ENCODE results near the gene RETREG3. TPM values are rescaled to one million over a fixed set of nuclear protein-coding genes. Genes with fewer than 3 reads are reported as not detected.

Gene RETREG3
- total and polyA plus RNA-seq, 2 of the 4 experiments (the other 2 are of a cell fraction), result 18.1 to 44.1 TPM

DNA sequence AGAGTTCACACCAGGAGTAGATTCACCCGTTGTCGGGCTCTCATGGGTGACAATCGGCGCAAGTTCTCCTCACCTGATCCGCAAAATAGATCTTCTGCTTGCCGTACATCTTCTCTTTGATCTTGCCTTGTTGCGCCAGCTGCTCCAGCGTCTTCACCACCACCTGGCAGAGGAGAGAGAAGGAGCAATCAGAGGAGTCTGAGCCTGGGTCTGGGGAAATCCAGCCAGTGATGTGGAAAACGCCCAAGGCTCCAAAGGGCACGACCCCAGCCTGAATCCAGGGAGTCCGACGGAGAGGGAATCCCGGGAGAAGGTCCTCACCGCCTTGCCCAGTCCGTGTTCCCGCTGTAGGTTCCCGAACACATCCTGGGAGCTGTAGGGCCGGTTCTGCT is 32.0 kb downstream of the RETREG3 start:
- H3K4me2 ChIP-seq (ENCODE audit: low read depth, low read length), result peak overlapping the region; percentile 76
- H3K79me1 ChIP-seq (ENCODE audit: low read depth in 1 of 2, low read length in 2 of 2), result peaks cover 33 to 68% of the 10 kb centered on the region in 2 experiments; a peak in 3 of 4 replicates
- H2AFZ ChIP-seq (replicated peaks; ENCODE audit: low read length, poor library complexity), result peak overlapping the region; percentile 99
- peak overlapping the region; percentile 42 for H3K56ac ChIP-seq (ENCODE audit: extremely low read depth, insufficient read depth, low read length)
- ChIA-PET CTCF (interaction anchor here (0.6 to 2.2 kb wide), 5 partner anchors 10 to 247 kb away, joined by 3 to 6 read pairs (median 5); partner anchors contain the start of gene BECN1), POLR2A (ENCODE audit: unreplicated experiment) (no interaction called here)
- H3K27ac ChIP-seq (ENCODE audit: insufficient read depth, low read length), result peak overlapping the region; percentile 40; the same call in 1 of the 2 replicates
- H4K91ac ChIP-seq (ENCODE audit: insufficient read depth, low read depth, low read length), result peak overlapping the region; percentile 40; the same call in 1 of the 2 replicates
- peak overlapping the region; percentile 99 for H2AK9ac ChIP-seq (replicated peaks; ENCODE audit: low read depth, low read length, poor library complexity)
- peak overlapping the region; percentile 30; the same call in 1 of the 2 replicates for H3K14ac ChIP-seq (replicated peaks; ENCODE audit: low read depth, low read length)
- peak overlapping the region; percentile 13 to 65; a peak in 2 of 4 replicates for H4K8ac ChIP-seq (ENCODE audit: low read depth in 2 of 2, low read length in 2 of 2)
- H2BK5ac ChIP-seq (ENCODE audit: low read depth, low read length, poor library complexity, severe bottlenecking), result no peak overlapping the region
- peak; percentile 10 for ATAC-seq (ENCODE audit: low read depth)
- no peak overlapping the region for H2BK20ac ChIP-seq (ENCODE audit: low read depth, low read length)
- no peak overlapping the region for H2BK120ac ChIP-seq (ENCODE audit: low read depth, low read length)
- no TSS peak for BruUV-seq (replicated peaks)
- peaks cover 40% of the 10 kb centered on the region for H3K36me3 ChIP-seq (ENCODE audit: control insufficient read depth, insufficient read depth, low read length)
- H3K9ac ChIP-seq (ENCODE audit: low read depth, low read length), result peak overlapping the region; percentile 54
- no peak for DNase-seq
- H4K20me1 ChIP-seq (ENCODE audit: insufficient read depth, low read length), result peaks cover 4% of the 10 kb centered on the region; the same call in 1 of the 2 replicates
- peak overlapping the region; percentile 54 for H3K23ac ChIP-seq (ENCODE audit: low read depth, low read length)
- intact Hi-C loops (cut with micrococcal nuclease) (loop anchor here (2.0 to 5.0 kb wide), 2 partner anchors 32 to 185 kb away; partner anchors contain the start of genes RAMP2, RETREG3 and TUBG1), dilution Hi-C loops (cut with HindIII; ENCODE audit: low sequenced_read_pairs, unreplicated experiment) (no loop called here), in situ Hi-C loops (cut with MboI; ENCODE audit: low sequenced_read_pairs) (loop anchor here (5.0 kb wide), 1 partner anchor 105 kb away; the partner anchor contains the start of genes CCR10 and CNTNAP1)
- peak overlapping the region; percentile 56 for H3K4ac ChIP-seq (ENCODE audit: low read depth, low read length)
- no peaks in the 10 kb centered on the region for H3K9me1 ChIP-seq (ENCODE audit: insufficient read depth, low read length)
- H3K4me1 ChIP-seq (ENCODE audit: control insufficient read depth, insufficient read depth, low read length), result peaks cover 5% of the 10 kb centered on the region
- WGBS, 2 experiments (ENCODE audit: extremely low coverage in 2 of 2, insufficient read length in 1 of 2), result 4% methylated on average over 11 of the region's 18 CpGs; no CpG with 5 or more reads in 1 of the 2 experiments
- H4K5ac ChIP-seq (ENCODE audit: low read depth, low read length), result no peak overlapping the region
- H2BK15ac ChIP-seq (ENCODE audit: low read depth, low read length), result no peak overlapping the region
- H3K18ac ChIP-seq (ENCODE audit: low read depth, low read length), result no peak overlapping the region
- H3K4me3 ChIP-seq (ENCODE audit: insufficient read depth, low read depth, low read length), result peak overlapping the region; percentile 51
- H3K27me3 ChIP-seq (ENCODE audit: control insufficient read depth, insufficient read depth, low read length), result no peaks in the 10 kb centered on the region
- peak overlapping the region; percentile 71; the same call in 1 of the 2 replicates for H2AK5ac ChIP-seq (ENCODE audit: low read depth, low read length)
- H3K9me3 ChIP-seq (ENCODE audit: control insufficient read depth, insufficient read depth, low read length), result no peaks in the 10 kb centered on the region
- TF ChIP-seq POLR2A (IDR thresholded peaks at IDR 0.05; ENCODE audit: low read depth, low read length) (no peak), MAZ (IDR thresholded peaks at IDR 0.05; ENCODE audit: borderline replicate concordance, low read depth, low read length) (no peak), MAFK (IDR thresholded peaks at IDR 0.05; ENCODE audit: low read depth, low read length) (no peak), CEBPB (IDR thresholded peaks at IDR 0.05; ENCODE audit: low read depth, low read length) (no peak), RCOR1 (IDR thresholded peaks at IDR 0.05; ENCODE audit: insufficient replicate concordance, low read length) (no peak), FOS (IDR thresholded peaks at IDR 0.05; ENCODE audit: low read depth, low read length) (no peak), RAD21 (IDR thresholded peaks at IDR 0.05; ENCODE audit: low read length) (no peak), CHD1 (IDR thresholded peaks at IDR 0.05; ENCODE audit: low read depth, low read length) (no peak), BHLHE40 (IDR thresholded peaks at IDR 0.05; ENCODE audit: low read depth, low read length) (no peak), RFX5 (IDR thresholded peaks at IDR 0.05; ENCODE audit: low read depth, low read length) (no peak), SMC3 (IDR thresholded peaks at IDR 0.05; ENCODE audit: low read depth, low read length) (no peak), NFE2L2 (IDR thresholded peaks at IDR 0.05; ENCODE audit: low read depth, low read length) (no peak), MXI1 (IDR thresholded peaks at IDR 0.05; ENCODE audit: borderline replicate concordance, low read depth, low read length) (no peak)
- TF ChIP-seq, protein P1, sequence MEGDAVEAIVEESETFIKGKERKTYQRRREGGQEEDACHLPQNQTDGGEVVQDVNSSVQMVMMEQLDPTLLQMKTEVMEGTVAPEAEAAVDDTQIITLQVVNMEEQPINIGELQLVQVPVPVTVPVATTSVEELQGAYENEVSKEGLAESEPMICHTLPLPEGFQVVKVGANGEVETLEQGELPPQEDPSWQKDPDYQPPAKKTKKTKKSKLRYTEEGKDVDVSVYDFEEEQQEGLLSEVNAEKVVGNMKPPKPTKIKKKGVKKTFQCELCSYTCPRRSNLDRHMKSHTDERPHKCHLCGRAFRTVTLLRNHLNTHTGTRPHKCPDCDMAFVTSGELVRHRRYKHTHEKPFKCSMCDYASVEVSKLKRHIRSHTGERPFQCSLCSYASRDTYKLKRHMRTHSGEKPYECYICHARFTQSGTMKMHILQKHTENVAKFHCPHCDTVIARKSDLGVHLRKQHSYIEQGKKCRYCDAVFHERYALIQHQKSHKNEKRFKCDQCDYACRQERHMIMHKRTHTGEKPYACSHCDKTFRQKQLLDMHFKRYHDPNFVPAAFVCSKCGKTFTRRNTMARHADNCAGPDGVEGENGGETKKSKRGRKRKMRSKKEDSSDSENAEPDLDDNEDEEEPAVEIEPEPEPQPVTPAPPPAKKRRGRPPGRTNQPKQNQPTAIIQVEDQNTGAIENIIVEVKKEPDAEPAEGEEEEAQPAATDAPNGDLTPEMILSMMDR (conservative IDR thresholded peaks at IDR 0.05; ENCODE audit: low read depth, low read length), result no peak
- TF ChIP-seq, protein P2, sequence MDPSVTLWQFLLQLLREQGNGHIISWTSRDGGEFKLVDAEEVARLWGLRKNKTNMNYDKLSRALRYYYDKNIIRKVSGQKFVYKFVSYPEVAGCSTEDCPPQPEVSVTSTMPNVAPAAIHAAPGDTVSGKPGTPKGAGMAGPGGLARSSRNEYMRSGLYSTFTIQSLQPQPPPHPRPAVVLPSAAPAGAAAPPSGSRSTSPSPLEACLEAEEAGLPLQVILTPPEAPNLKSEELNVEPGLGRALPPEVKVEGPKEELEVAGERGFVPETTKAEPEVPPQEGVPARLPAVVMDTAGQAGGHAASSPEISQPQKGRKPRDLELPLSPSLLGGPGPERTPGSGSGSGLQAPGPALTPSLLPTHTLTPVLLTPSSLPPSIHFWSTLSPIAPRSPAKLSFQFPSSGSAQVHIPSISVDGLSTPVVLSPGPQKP (IDR thresholded peaks at IDR 0.05; ENCODE audit: borderline replicate concordance, low read depth, low read length), result no peak
- TF ChIP-seq, protein P3, sequence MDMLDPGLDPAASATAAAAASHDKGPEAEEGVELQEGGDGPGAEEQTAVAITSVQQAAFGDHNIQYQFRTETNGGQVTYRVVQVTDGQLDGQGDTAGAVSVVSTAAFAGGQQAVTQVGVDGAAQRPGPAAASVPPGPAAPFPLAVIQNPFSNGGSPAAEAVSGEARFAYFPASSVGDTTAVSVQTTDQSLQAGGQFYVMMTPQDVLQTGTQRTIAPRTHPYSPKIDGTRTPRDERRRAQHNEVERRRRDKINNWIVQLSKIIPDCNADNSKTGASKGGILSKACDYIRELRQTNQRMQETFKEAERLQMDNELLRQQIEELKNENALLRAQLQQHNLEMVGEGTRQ (IDR thresholded peaks at IDR 0.05; ENCODE audit: low read depth, low read length), result no peak

All from IMR-90 (cell line).